ENCODE measurements around the gene IFTAP.

IFTAP gene

GRCh38 chr11:36594316-36594989 is at the start of gene IFTAP (continued):
- TF ChIP-seq ZNF211 (tag by site-specific recombination; IDR thresholded peaks at IDR 0.05; ENCODE audit: low read depth) (no peak), ZNF639 (tag by site-specific recombination; IDR thresholded peaks at IDR 0.05) (peak; percentile 68), ZNF707 (tag by site-specific recombination; IDR thresholded peaks at IDR 0.05) (no peak), OVOL3 (tag by site-specific recombination; IDR thresholded peaks at IDR 0.05) (0 out of 2 replicates have a peak, but pooled peaks have one; percentile 70), AEBP2 (tag by site-specific recombination; IDR thresholded peaks at IDR 0.05; ENCODE audit: borderline replicate concordance) (no peak), ZNF776 (tag by site-specific recombination; IDR thresholded peaks at IDR 0.05; ENCODE audit: borderline replicate concordance) (no peak), ZNF785 (tag by site-specific recombination; IDR thresholded peaks at IDR 0.05) (no peak), HOXD13 (CRISPR knock-in tag; IDR thresholded peaks at IDR 0.05; ENCODE audit: borderline replicate concordance) (no peak), ZNF248 (tag by site-specific recombination; IDR thresholded peaks at IDR 0.05) (no peak), ZNF623 (tag by site-specific recombination; IDR thresholded peaks at IDR 0.05) (no peak; the same call in 1 of the 2 replicates), ZNF768 (tag by site-specific recombination; IDR thresholded peaks at IDR 0.05) (no peak), ZNF664 (tag by site-specific recombination; IDR thresholded peaks at IDR 0.05) (peak; percentile 56; the same call in 1 of the 2 replicates), ZNF48 (tag by site-specific recombination; IDR thresholded peaks at IDR 0.05) (no peak), ZBTB6 (tag by site-specific recombination; IDR thresholded peaks at IDR 0.05) (no peak), ZIC2 (tag by site-specific recombination; IDR thresholded peaks at IDR 0.05) (no peak), SETDB1 (IDR thresholded peaks at IDR 0.05; ENCODE audit: insufficient read length, low read length) (peak; percentile 91), TSHZ1 (tag by site-specific recombination; IDR thresholded peaks at IDR 0.05; ENCODE audit: borderline replicate concordance) (no peak), BCL11A (tag by site-specific recombination; IDR thresholded peaks at IDR 0.05; ENCODE audit: low read depth) (no peak), ZNF132 (tag by site-specific recombination; IDR thresholded peaks at IDR 0.05; ENCODE audit: borderline replicate concordance) (no peak), ZNF621 (tag by site-specific recombination; IDR thresholded peaks at IDR 0.05) (no peak), ZNF391 (tag by site-specific recombination; IDR thresholded peaks at IDR 0.05; ENCODE audit: borderline replicate concordance, low read depth) (no peak), ZFP3 (tag by site-specific recombination; IDR thresholded peaks at IDR 0.05; ENCODE audit: low read depth) (no peak), ZNF555 (tag by site-specific recombination; conservative IDR thresholded peaks at IDR 0.05) (no peak), GLIS2 (tag by site-specific recombination; IDR thresholded peaks at IDR 0.05) (no peak), BCL11B (tag by site-specific recombination; IDR thresholded peaks at IDR 0.05; ENCODE audit: low read depth) (no peak), ZBTB20 (tag by site-specific recombination; IDR thresholded peaks at IDR 0.05) (peak; percentile 76), ZNF433 (tag by site-specific recombination; IDR thresholded peaks at IDR 0.05; ENCODE audit: low read depth) (no peak), ZNF423 (tag by site-specific recombination; IDR thresholded peaks at IDR 0.05) (no peak), REPIN1 (tag by site-specific recombination; IDR thresholded peaks at IDR 0.05; ENCODE audit: low read depth) (no peak), ZBTB11 (tag by site-specific recombination; conservative IDR thresholded peaks at IDR 0.05; ENCODE audit: low read depth) (peak; percentile 99)
